SHP77 treated with DMSO at 0.1 percent for 48 hours (cell line): ENCODE measurements around the gene LNPK.
A peak's percentile ranks its signal among the peaks of the same experiment; 100 is the strongest.
"Not testable (repeated sequence)": the region's sequence is repeated elsewhere in the genome, so short reads cannot be mapped to it uniquely, and the experiment has no call there.

ENCODE experiments used
- DNase-seq: peaks from one replicate; lab custom pipeline; 2025; lab: John Stamatoyannopoulos, UW

The LNPK gene, protein sequence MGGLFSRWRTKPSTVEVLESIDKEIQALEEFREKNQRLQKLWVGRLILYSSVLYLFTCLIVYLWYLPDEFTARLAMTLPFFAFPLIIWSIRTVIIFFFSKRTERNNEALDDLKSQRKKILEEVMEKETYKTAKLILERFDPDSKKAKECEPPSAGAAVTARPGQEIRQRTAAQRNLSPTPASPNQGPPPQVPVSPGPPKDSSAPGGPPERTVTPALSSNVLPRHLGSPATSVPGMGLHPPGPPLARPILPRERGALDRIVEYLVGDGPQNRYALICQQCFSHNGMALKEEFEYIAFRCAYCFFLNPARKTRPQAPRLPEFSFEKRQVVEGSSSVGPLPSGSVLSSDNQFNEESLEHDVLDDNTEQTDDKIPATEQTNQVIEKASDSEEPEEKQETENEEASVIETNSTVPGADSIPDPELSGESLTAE

GRCh38 chr2:176001916-176002687 is at the start of gene LNPK:
Gene LNPK (minus strand): TSS chr2:176002267. CDS start chr2:175995584, 6,683 bp downstream.
- DNase-seq, result peak; percentile 38

DNA sequence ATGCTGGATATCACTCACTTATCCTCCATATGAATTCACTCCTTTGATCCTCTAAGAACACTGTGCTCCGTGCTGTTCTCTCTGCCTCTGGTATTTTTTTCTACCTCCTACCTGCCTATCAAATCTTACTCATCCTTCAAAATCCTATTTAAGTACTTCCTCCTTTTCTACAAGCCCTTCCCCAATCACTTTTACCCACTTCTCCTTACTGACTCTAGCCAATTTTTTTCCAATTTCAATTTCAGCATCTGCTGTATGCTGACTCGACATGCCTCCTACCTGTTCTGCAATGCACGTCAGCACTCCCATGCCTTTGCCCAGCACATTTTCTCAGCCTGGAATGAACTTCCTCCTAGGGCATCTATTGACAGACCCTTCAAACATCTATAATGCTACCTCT is 37.3 kb upstream of the LNPK start:
- no peak for DNase-seq

GRCh38 chr2:176038694-176039093 is 36.6 kb upstream of the LNPK start:
- DNase-seq, result no peak

- no peak for DNase-seq
Observed at GRCh38 chr2:176035013-176035691, 33.1 kb upstream of the LNPK start.

DNA sequence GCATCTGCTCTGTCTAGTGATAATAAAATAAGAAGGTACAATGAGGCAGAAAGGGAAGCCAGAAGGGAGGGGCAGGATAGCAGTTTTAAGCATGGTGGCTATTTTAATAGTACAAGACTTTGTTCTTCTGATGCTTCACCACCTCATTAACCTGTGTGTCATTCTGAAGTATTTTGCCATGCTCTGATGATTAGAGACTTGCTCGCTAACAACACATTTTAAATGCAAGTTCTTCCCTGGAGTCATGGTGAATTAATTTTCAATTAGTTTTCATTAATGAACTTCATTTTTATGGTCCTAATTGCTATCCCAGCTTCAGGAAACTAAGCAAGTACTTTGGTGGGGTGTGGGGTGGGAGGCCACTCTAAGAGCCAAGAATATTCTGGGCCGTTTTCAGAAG is 25.7 kb upstream of the LNPK start:
- DNase-seq, result no peak

- DNase-seq, result no peak
Observed at GRCh38 chr2:176025932-176026331, 23.9 kb upstream of the LNPK start.

GRCh38 chr2:176024083-176024482 is 22.0 kb upstream of the LNPK start:
- DNase-seq, result no peak

DNA sequence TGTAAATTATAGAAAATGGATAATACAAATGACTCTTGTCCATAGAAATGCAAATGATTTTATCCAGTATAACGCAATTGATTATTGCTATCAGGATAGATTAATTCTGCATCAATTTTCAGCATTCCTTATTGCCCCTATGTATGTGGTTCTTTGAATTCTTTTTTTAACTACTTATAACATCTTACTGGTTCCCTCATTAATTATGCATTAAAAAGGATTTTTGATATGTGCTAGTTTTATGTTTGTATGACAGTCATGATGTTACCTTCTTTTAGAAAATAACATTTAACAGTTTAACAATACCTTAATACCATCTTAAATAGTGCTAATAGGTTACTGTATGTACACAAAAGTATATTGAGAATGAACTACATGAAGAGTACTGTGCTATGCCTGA is 20.0 kb upstream of the LNPK start:
- no peak for DNase-seq

GRCh38 chr2:176020400-176020799 is 18.3 kb upstream of the LNPK start:
- DNase-seq, result no peak

DNA sequence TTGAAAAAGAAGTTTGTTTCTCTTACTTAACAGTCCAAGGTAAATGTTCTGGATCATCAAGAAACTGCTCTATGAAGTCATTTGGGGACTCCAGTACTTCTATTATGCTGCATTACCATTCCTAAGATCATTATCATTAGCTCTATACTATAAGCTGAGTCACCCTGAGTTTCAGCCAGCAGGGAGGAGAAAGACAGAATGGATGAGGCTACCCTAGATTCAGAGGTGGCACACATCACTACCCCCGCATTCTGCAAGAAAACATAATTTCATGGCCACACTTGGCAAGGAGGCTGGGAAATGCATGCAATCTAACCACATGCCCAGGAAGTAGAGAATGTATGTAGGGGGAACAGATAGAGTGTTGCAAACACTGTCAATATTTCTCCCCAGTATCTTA is 16.6 kb upstream of the LNPK start:
- DNase-seq, result no peak

DNA sequence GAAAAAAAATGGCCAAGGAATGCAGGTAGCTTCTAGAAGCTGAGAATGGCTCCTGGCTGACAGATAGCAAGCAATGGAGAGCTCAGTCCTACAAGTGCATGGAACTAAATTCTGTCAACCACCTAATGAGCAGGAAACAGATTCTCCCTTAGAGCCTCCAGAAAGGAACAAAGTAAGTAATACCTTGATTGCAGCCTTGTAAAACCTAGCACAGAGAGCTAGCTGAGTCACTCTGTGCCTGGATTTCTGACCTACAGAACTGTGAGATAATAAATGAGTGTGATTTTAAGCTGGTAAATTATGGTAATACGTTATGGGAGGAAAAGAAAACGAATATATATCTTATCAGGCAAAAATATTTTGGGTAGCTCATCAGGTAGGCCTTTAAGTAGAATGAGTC is 7.4 kb upstream of the LNPK start:
- DNase-seq, result no peak

DNA sequence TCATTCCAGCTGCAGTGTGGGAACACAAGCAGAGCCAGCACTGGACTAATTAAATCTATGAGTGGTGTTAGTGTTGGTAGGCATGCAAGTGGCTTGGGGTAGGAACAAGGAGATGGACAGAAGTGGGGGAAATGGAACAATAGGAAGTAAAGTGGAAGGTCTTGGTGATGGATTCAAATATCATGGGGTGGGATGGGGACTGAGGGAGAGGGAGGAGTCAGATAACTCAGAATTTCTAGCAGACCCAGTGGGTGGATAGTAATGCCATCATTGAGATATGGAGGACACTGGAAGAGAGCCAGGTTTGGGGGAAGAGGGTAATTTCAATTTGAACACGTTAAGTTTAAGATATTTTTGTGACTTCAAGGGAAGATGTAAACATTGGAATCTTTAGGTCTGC is 2.9 kb upstream of the LNPK start:
- DNase-seq, result no peak

DNA sequence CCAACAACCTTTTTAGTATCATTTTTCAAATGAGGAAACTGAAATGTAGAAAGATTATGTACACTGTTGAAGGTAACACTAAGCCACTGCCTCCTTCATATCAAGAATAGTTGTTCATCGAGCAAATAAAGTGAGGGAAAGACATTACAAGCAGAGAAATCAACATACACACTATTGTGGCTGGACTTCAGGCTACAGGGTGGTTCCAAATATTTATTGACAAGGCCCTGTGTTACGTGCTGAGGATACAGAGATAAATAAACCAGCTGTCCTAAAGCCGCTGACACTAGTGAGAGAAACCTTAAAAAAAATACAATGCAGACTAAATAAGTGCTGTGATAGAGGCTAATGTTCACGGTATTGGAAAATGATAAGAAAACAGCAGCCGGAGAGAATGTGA is 1.9 kb upstream of the LNPK start:
- DNase-seq, result no peak

GRCh38 chr2:176002688-176003210 is 682 bp upstream of the LNPK start:
- no peak for DNase-seq

- no peak for DNase-seq
Observed at GRCh38 chr2:176001281-176001915, 669 bp downstream of the LNPK start.

GRCh38 chr2:175999283-175999819 is 2.7 kb downstream of the LNPK start:
- no peak for DNase-seq

DNA sequence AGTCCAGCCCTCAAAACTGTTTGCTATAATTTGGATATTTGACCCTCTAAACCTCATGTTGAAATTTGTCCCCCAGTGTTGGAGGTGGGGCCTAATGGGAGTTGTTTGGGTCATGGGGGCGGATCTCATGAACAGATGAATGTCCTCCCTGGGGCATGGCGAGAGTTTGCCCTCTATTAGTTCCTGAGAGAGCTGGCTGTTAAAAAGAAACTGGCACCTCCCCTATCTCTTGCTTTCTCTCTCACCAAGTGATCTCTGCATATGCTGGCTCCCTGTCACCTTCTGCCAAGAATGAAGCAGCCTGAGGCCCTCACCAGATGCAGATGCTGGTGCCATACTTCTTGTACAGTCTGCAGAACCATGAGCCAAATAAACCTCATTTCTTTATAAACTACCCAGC is 12.0 kb downstream of the LNPK start:
- no peak for DNase-seq

- not testable (repeated sequence) for DNase-seq
Observed at GRCh38 chr2:175987126-175987525, 14.9 kb downstream of the LNPK start.

- DNase-seq, result no peak
Observed at GRCh38 chr2:175984846-175985245, 17.2 kb downstream of the LNPK start.

GRCh38 chr2:175981551-175981950 is 20.5 kb downstream of the LNPK start:
- no peak for DNase-seq

DNA sequence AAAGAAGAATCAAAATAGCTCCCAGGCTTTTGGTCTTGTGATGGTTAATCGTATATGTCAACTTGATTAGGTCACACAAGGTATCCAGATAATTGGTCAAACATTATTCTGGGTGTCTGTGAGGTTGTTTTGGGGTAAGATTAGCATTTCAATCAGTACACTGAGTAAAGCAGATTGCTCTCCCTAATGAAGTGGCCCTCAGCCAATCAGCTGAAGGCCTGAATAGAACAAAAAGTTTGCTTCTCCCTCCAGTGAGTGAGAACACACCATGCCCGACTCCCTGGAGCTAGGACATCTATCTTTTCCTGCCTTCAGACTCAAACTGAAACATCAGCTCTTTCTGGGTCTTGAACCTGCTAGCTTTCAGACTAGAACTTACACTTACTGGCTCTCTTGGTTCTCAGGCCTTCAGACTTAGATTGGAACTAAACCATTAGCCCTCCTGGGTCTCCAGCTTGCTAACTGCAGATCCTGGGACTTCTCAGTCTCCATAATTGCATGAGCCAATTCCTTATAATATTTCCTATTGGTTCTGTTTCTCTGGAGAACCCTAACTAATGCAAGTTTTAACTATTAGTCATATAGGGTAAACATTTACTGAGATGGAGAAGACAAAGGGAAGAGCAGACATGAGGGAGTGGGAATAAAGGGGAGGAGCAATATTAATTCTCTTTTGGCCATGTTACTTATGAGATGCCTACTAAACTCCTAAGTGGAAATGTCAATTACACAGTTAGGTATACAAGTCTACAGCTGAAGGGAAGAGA is 25.5 kb downstream of the LNPK start:
- no peak for DNase-seq
